ENCODE data around the gene EID1.
A peak's percentile ranks its signal among the peaks of the same experiment; 100 is the strongest.
"Not testable (repeated sequence)": the region's sequence is repeated elsewhere in the genome, so short reads cannot be mapped to it uniquely, and the experiment has no call there.

The EID1 gene, protein sequence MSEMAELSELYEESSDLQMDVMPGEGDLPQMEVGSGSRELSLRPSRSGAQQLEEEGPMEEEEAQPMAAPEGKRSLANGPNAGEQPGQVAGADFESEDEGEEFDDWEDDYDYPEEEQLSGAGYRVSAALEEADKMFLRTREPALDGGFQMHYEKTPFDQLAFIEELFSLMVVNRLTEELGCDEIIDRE

DNA sequence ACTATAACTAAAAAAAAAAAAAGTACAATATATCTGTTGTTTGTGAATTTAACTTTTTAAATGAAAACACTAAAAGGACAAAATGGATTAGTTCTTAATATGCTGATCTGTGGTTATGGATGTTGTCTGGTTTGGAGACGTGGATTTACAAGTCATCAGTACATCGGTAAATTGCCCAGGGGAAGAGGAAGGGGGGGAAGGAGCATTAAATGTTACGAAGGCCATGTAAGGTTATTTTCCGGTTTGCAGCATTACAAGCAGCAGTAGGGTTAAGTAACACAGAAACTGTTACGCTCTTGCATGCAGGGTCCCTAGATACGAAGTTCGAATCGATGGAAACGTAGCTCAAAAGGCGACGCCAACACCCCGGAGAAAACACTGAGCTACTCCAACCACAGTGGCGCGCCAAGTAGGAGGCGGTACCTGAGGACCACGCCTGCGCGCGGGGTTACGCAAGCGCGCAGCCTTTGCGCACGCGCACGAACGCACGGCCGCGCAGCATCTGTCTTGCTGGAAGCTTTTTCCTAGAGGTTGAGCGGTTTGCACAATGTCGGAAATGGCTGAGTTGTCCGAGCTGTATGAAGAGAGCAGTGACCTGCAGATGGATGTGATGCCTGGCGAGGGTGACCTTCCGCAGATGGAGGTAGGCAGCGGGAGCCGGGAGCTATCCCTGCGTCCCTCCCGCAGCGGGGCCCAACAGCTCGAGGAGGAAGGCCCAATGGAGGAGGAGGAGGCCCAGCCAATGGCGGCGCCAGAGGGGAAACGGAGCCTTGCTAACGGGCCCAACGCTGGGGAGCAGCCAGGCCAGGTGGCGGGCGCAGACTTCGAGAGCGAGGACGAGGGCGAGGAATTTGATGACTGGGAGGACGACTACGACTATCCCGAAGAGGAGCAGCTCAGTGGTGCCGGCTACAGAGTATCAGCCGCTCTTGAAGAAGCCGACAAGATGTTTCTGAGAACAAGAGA, at the start of gene EID1:
EID1 (plus strand) TSS at position 505 of the 966 bp plus-strand sequence; CDS start at position 548, 43 bp downstream.
- peak; percentile 89 for DNase-seq

DNA sequence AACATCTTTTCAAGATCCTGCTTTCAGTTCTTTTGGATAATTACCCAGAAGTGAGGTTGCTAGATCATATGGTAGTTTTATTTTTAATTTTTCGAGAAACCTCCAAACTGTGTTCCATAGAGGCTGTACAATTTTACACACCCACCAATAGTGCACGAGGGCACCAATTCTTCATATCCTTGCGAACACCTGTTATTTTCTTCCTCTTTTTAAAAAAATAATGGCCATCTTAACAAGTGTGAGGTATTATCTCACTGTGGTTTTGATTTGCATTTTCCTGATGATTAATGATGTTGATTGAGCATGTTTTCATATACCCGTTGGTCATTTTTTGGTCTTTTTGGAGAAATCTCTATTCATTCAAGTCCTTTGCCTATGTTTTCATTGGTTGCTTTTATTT, 49.5 kb upstream of the EID1 start:
- no peak for DNase-seq

DNA sequence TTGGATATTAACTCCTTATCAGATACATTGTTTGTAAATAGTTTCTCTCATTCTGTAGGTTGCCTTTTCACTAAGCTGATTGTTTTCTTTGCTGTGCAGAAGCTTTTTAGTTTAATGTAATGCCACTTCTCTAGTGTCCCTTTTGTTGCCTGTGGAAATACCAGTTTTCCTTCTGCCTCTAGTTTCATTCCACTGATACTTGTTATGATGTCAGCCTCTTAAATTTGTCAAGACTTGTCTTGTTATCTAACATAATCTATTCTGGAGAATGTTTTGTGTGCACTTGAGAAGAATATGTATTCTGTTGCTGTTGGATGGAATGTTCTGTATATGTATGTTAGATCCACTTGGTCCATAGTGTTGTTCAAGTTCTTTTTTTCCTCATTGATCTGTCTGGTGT, 49.0 kb upstream of the EID1 start:
- no peak for DNase-seq

DNA sequence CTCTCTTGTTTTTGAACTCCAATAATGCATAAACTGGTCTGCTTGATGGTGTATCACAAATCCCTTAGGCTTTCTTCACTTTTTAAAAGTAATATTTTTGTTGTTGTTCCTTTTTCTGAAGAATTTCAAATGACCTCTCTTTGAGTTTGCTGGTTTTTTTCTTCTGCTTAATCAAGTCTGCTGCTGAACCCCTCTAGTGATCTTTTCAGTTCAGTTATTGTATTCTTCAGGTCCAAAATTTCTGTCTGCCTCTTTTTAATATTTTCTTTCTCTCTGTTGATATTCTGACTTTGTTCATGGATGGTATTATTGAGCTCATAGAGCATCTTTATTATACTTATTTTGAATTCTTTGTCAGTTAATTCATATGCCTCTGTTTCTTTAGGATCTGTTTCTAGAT, 45.3 kb upstream of the EID1 start:
- DNase-seq, result no peak

DNA sequence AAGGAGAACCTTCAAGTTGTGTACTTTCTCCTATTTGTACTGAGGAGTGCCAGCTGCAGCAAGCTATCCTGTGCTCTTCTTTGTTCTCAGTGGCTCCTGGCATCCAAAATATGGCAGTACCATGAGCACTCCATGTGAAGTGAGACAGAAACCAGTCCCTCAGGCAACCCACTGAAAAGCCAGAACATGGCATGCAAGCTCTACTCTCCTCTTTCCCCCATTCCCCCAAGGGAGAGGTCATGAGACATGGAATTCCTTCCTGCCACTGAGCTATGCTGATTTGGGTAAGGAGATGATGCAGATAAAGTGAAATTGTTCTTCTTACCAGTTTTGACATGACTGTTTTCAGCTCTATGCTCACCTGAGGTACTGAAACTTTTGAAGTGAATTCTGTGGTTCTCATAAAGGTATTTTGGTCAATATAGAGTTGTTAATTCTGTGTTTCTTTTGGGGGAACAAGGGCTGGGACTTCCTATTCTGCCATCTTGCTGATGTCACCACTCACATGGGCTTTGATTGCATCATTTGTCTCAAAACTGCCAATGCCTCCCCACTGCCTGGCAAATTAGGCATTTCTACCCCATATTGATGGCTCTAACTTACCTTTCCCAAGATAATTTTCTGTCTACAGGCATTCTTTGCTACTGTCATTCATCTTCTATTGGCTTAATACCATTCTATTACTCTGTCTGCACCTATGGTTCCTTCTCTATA, 44.3 kb upstream of the EID1 start:
- no peak for DNase-seq

DNA sequence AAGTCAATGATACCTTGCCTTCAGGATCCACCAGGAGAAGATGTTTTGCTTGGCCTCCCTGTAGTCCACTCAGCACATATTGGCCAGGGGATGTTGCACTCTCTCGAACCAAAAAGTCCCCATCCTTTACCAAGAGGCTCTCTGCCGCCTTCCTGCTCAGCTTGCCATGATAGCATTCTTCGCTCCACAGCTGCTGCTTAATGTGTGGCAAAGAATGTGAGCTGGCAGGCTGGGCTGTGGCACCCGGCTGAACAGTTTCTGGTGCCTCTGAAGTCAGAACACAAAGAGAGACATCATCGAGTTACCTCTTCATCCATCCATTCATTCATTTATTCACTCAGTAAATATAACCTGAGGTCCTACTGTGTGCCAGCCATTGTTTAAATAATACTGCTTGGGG, 43.2 kb upstream of the EID1 start:
- no peak for DNase-seq

DNA sequence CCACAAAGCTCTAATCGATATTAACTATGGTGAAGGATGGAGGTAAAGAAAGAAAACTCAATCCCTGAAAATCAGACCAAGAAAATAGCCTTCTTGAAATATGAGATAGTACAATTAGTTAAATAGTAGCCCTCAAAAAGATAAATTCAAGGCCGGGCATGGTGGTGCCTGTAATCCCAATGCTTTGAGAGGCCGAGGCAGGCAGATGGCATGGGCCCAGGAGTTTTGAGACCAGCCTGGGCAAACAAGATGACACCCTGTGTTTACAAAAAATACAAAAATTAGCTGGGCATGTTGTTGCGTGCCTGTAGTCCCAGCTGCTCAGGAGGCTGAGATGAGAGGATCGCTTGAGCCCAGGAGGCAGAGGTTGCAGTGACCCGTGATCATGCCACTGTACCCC, 35.4 kb upstream of the EID1 start:
- no peak for DNase-seq

DNA sequence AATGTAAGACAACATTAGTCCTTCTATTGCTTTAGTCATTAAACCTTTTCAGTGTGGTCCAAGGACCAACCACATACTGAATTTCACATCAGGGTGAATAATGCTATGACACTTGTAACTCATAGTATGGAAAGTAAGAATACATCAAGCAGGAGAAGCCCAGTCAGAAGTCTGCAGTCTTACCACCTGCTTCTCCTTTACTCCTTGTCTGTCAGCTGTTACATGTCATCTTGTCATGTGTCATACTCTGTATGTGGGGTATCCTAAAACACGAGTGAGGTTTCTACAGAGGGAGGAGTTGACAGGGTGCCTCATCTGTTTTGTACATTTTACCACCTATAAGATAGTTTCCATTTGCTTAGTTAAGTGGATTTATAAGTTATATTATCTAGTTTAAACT, 32.8 kb upstream of the EID1 start:
- no peak for DNase-seq

DNA sequence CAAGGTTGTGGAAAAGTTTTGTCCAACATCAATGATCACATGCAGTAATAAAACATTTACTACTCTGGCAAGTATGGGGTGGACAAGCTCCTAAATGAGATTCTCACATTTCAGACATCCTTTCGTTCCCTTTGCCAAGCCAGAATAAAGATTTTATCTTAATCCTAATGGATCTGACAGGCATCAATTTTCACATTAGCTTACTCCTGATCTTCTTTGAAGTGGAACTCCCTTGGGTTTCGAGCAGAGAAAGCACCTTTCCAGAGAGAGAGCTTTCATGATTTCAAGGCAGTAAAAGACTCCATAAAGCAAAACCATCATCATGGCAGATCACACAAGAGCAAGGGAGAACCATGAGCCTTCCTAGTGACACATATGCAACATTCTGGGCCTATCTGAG, 27.3 kb upstream of the EID1 start:
- DNase-seq, result no peak

DNA sequence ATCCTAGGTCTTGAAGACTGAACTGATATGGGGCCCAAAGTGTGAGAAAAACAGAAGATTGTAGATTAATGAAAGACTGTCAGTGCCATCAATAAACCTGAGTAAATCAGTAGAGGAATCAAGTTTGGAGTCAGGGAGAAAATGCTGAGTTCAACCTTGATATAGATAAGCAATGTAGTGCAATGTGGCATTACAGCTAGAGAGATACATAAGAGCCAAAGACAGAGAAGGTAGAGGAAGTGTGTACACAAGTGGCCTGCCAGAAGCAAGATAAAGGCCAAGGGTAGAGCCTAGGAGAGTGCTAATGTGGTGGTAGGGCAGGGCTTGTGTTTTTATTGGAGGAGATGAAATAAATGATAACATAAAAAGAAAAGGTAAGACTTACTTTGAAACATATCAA, 26.0 kb upstream of the EID1 start:
- DNase-seq, result no peak

DNA sequence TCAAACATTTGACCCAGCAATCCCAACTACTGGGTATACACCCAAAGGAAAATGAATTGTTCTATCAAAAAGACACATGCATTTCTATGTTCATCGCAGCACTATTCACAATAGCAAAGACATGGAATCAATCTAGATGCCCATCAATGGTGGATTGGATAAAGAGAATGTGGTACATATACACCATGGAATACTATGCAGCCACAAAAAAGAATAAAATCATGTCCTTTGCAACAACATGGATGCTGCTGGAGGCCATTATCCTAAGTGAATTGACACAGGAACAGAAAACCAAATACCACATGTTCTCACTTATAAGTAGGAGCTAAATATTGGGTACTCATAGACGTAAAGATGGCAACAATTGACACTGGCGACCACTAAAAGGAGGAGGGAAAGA, 23.5 kb upstream of the EID1 start:
- DNase-seq, result not testable (repeated sequence)

DNA sequence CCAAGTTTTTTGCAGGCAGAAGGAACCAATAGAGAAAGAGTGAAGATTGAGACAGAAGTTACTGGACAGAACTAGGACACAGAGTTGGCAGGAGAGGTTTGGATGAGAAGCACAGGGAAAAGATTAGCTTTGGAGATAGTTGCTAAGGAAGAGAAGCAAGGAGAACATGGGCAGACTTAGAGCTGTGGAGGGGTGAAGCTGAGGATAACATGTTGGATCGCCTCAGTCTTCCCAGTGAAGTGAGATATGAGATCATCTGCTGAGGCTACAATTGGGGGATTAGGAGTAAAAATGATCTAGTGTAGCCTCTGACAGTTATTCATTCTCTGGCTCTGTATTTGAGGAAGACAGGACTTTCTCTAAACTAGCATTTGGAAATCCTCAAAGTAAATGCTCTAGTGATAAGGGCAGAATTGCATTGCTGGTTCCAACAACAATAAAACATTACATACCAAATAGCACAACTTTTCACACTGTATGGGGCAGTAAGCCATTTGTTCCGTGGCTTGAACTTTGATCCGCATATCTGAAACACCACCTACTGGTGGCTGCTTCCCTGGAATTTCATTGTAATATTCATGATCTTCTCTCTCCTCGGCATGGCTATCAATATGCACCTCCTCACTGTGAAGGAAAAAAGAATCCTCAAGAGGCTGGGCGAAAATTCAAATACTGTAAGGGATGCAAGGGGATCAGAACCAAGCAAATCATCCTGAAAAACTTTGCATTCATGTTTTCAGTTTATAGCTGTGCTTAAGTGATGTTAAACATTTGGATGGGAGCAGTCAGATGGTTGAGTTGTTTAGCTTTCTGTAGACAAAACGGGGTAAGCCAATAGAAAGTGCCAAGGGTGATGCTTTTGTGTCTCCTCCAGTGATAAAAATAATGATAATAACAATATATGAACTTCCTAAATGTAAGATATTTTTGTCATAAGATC, 22.2 kb upstream of the EID1 start:
- DNase-seq, result no peak

DNA sequence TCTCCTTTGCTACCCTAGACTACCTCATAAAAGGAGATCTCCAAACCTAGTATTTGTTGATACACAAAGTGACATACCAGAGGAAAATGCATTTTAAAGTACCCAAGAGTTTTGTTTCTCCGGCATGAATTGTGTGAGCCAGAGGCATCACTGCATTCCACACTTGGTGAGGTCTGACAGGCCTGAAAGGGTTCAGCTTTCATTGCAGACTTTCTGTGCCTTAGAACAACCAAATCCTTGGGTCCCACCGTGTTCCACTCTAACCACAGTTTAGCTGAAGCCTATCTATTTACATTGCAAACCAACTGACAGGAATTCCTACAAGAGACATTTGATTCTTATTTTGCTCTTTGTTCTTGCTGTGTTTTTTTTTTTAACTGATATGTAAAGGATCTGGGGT, 21.0 kb upstream of the EID1 start:
- DNase-seq, result no peak

DNA sequence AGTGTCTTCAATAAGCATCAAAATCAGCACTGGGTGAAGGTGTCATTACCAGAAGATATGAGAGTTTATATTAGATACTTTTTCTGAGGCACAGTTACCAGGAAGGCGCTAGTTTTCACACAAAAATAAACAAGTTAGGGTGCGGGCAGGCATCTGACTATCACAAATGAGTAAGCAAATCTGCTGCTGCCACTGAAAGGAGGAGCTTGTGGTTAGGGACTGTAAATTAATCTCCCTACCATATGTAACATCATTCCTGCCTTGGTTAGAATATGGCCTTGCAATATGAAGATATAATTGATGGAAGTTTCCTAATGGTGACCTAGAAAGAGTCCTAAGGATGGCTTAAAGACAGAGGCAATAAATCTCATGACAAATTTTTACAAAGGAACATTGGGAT, 19.5 kb upstream of the EID1 start:
- no peak for DNase-seq

DNA sequence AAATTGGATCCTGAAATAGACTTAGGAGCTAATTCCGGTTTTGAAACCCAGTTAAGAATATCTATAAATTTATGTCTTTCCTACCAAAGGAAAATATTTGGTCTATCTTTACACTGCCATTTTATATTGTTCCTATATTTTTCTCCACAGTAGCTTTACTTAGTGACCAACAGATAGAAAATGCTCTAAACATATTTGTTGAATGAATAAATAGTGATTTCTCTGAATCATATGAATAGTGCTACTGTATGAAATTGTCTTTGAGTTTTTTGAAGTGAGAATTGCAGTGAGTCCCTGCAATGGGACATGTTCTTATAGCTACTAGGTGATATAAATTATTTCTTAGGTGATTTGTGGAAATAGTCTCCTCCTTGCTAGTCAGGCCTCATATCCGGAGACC, 18.5 kb upstream of the EID1 start:
- no peak for DNase-seq

DNA sequence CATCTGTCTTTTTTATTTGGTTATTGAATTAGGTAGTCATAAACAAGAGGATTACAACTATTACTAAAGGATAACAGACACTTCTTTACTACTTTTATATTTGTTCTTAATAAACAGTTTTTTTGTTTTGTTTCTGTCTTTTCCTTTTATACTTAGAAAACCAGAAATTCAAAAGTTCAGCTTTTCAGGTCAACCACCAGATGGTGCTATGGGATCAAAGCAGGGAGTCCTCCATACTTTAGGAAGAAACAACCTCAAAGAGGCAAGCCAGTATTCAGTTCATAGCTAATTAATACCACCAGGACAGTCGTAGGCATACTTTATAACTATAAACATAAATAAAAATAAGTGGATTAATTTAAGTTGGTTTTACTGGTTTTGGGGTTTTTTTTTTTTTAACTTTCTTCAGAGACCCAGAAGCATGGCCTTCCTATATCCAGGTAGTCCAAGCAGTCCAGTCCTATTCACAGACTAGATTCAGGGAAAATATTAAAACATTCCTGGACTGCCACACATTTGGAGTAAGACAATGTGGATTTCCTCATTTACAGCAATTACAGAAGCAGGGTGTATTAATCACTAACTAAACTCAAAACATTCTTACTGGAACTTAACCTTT, 16.0 kb upstream of the EID1 start:
- DNase-seq, result peak; percentile 2

DNA sequence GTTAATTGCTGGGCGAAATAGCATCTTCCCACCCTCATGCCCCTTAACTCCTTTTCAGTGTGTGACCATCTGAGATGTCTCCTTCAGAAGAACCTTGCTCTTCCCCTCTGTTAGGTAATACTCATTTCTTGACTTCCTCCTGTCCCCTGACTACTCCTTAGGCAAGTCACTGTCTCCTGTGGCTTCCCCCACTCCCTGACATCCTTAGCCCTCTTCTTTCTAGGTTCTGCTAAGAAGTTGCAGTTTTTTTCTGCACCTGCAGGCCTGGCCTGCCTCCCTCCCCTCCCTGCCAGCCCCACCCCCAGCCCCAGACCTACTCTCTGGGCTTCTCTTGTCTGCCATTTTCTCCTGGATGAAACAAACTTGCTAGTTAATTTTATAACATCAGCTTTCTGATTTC, 15.2 kb upstream of the EID1 start:
- no peak for DNase-seq

DNA sequence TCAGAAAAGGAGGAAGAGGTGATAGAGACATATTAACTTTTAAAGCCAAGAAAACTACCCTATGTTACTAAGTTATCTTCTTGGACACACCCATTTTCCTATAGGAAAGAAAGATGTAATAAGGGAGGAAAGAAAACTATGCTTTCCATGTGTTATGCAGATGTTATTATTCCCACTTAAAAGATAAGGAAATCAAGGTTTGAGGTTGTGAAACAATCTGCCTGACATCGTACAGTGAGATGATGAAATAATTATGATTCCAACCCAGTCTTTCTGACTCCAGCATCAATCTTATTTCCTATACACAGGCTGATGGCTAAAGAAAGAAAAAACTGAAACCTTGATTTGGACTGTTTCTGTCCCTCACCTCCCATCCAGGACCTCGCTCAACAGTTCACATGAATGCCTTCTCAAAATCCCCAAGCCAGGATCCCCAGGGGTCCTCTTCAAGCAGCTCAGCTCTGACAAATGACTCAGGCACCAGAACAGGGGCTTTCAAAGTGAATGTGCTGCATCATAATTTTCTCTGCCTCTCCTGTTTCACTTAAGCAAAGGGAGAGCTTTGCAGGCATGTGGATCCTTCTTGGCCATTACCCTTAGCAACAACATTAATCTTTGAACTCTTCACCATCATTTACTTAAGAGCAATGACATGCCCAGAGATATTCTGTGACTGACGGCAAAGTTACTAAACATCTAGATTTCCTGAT, 12.4 kb upstream of the EID1 start:
- no peak for DNase-seq

DNA sequence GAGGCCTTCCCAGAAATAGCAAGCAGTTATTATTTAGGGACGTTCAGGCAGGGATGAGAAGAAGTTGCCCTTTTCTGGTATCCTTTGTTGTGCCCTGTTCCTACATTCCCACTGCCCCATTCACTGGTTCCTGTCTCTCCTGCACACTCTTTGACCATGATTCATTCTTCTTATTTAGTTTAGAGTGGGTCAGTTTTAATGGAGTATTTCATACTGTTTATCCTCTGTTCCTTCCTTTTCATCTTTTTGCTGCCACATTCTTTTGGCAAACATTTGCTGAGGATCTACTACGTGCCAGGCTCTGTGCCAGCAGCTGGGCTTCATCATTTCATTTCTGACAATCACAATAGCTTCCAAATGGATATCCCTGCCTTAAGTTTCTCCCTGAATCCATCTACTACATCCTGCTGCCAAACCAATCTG, 11.8 kb upstream of the EID1 start:
- no peak for DNase-seq

DNA sequence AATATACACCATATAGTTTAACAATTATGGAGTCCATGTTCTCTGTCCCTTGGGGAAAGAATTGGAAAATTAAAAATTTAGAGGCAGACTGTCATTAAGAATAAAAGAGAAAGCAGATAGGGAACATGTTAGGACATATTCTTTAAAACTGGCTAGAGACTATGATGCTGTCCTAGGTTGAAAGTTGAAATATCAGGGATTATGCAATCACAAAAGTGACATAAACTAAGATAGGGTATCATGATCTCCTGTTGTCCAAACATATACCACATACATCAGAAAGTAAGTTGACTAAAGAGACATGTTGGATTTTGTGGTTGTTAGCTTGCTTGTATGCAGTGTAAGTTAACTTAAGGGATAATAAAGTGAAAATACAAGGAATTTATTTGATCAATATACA, 9.9 kb upstream of the EID1 start:
- no peak for DNase-seq

DNA sequence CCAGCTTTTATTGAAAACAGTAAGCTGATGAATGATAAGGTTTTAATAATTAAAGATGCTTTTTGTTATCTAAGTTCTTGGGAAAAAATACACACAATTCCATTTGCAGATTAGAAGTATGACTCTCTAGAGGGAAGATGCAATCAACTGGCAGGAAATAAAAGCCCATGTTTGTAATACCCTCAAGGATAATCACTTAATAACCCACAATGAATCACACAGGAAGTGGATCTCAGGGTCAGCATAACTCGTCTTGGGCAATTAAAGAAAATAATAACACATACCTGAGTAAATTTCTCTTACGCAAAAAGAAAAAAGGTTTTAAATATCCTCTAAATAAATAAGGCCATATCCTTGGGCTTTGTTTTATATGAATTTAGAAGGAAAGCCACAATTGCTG, 9.4 kb upstream of the EID1 start:
- DNase-seq, result no peak

DNA sequence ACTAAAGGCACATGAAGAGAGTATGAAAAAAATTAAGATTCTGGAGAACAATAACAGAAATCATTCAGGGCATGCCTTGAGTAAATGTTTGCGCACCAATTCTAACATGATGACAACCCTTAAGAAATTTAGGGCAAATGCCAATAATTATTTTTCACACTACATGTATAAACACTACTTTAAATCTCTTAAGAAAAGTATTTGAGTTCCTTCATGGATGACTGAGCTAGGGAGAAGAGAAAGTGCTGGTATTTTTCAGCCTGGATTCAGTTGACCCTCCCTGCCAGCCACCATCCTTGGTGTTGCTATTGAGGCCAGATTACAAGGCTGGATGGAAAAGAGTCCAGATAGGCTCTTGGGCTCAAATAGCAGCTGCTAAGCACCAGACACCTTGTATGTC, 8.0 kb upstream of the EID1 start:
- no peak for DNase-seq
